A172 (cell line): ENCODE results near the gene CIB1. TPM values are rescaled to one million over a fixed set of nuclear protein-coding genes. Genes with fewer than 3 reads are reported as not detected.

Source experiments
- DNase-seq: peaks from one replicate; pipeline ENCODE4 v3.0.0-alpha.2; 2015; ENCODE audit warnings: low spot score
- total RNA-seq: library from RNA; depleted of rRNA; stranded (reverse); fragments of >200 nt; shearing (Covaris generic); gene quantifications from 2 replicates; pipeline ENCODE4 v1.2.3, GENCODE V29; 2014

The CIB1 gene
- total RNA-seq, 1 experiment from 2014 or later, result 35.1 TPM

DNA sequence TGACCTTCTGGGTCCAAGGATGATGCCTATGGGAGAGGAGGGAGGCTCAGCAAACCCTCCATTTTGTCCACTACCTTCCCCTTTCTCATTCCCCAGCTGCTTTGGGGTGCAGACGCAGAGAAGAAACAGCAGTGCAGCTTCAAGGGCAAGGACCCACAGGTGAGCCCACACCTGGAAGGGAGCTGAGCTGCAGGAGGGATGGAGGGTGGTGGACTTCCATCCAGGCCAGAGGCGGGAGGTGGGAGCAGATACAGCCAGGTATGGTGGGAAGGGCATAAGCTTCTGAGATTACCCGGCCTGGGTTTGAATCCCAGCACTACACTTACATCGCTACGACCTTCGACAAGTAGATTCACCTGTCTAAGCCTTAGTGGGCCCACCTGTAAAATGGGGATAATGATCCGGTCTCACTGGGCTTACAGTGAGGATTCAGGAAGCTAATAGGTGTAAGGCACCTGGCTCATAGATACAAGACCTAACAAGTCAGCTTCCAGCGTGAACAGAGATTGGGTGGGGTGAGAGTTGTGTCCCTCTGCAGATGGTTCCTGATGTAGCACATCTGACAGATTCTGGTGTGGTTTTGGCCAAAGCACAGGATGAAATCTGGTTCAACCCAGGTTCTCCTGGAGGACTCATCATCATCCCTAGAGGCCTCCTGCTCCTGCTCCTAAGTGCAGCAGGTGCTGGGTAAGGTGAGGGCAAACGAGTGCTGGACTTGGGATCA is 15.9 kb downstream of the CIB1 start:
- DNase-seq, result no peak

DNA sequence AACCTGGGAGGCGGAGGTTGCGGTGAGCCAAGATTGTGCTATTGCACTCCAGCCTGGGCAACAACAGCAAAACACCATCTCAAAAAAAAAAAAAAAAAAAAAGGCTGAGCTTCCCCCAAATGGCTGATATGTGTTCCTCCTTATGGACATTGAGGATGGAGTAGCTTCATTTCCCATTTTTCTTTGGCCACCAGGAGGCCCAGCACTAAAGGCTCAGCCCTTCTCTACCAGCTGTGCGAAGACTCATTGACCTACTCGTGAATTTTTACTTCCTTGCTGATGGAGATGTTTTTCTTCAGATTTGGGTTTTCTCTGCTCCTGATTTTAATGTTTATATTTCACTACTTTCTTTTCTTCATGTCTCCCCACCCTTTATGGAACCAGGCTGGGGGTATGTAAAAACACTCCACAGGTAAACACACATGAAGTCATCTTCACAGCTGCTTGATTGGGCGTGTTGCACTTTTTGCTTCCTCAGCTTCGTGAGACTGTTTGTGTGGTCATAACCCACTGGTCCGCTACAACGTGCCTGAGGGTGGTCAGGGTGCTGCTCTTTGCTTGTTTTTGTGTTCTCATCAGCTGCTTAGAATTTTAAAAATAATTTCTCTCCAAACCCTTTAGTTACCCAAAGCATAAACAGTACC is 19.1 kb downstream of the CIB1 start:
- no peak for DNase-seq

DNA sequence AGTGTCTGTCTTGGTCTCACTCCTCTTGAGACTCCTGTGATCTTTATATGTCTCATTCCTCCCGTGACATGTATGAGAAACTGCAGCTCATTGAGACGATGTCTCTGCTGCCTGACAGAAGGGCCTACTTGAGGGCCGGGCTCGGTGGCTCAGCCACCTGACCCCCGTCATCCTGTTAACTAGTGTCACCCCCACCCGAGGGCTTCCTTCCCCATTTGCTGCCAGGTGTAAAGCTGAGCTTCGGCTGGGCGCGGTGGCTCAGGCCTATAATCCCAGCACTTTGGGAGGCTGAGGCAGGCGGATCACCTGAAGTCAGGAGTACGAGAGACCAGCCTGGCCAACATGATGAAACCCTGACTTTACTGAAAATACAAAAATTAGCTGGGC is 19.9 kb downstream of the CIB1 start:
- no peak for DNase-seq

GRCh38 chr15:90213122-90213817 is 20.5 kb downstream of the CIB1 start:
- DNase-seq, result no peak

- DNase-seq, result no peak
Observed at GRCh38 chr15:90212221-90213098, 21.3 kb downstream of the CIB1 start.

- peak; percentile 93 for DNase-seq
Observed at GRCh38 chr15:90211440-90212143, 22.1 kb downstream of the CIB1 start.

- no peak for DNase-seq
Observed at GRCh38 chr15:90211009-90211408, 22.7 kb downstream of the CIB1 start.

- no peak for DNase-seq
Observed at GRCh38 chr15:90210593-90210992, 23.1 kb downstream of the CIB1 start.

GRCh38 chr15:90209591-90209990 is 24.1 kb downstream of the CIB1 start:
- DNase-seq, result peak; percentile 44

GRCh38 chr15:90208356-90208755 is 25.4 kb downstream of the CIB1 start:
- DNase-seq, result no peak

DNA sequence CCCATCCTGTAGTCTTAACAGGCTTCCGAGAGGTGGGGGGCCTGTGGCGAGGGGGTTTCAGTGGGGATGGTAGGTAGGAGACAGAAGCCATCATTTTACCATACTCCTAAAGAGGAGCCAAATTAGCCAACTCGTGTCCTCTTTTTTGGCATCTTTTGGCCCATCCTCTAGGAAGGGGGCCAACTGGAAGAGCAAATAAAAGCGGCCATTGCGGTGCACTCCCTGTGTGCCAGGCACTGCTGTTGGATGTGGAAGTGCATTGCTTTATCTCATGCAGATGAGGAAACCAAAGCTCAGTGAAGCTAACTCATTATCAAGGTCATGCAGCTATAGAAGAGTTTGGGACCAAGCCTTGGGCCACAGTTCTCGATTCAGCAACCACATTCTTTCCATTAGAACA is 26.5 kb downstream of the CIB1 start:
- DNase-seq, result no peak

DNA sequence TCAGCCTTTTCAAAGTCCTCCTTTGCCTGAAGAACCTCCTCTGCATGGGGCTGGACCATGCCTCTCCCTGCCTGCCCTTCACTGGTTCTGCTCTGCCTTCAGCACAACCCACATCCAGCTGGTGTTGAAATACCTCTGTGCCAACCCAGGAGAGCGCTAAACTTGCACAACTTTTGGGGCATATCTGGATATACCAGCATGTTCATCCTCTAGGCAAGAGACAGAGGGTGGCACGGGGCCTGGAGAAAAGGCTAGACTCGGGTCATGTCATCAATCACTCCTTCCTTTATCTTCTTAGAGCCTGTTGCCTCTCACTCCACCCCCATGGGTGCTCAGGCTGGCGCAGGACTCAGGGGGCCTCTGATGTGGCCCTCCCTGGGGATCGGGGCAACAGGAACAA is 27.9 kb downstream of the CIB1 start:
- DNase-seq, result no peak

DNA sequence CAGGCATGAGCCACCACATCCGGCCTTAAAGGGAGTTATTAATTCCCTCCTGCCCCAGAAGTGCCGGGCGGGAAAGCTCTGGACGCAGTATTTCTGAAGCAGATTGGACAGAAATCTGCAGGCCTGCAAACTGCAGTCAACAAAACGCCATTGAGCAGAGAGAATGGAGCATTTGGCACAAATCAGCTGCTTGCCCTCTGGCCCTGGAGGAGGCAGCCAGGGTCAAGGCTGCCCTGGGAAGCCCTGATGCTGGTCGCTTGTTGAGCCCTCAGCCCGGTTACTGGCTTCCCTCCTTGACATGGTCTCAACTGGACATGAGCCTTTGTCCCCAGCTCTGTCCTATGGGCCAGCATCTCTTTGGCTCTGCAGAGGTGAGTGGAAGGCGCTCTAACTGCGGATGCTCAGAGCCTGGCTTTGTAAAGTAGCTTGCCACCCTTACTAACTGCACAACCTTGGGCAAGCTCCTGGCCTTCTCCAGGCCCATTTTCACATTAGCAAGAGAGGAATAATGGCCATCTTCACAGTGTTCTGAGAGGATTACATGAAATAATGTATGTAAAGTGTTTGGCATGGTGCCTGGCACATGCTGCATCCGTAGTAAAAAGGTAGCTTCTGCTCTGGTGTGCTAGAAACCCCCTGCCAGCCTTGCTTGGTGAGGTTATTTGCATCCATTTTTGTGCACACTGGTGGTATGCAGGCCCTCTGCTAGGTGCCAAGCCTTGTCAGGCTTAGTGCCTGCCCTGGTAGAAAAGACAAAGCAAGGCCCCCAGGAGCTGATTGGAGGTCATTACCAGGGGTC is 28.5 kb downstream of the CIB1 start:
- DNase-seq, result no peak

DNA sequence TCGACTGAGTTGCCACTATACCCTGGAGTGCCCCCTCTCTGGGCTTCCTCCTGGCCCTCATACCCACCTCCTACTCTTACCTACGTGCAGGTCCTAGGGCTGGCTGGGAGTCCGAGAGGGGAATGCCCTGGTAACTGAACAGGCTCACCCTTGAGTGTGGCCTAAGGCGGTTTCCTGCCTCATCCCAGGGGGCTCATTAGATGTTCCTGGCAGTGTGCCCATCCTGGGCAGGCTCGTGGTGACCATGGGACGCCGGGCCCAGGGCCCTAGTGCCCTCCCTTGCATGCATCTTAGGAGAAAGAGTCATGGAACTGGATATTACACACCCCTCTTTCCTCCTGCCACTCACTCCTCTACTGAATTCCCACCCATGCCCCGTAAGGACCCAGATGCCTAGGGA is 29.8 kb downstream of the CIB1 start:
- peak; percentile 32 for DNase-seq

- DNase-seq, result no peak
Observed at GRCh38 chr15:90203473-90203872, 30.3 kb downstream of the CIB1 start.

GRCh38 chr15:90202929-90203328 is 30.8 kb downstream of the CIB1 start:
- DNase-seq, result no peak

- DNase-seq, result no peak
Observed at GRCh38 chr15:90201944-90202375, 31.8 kb downstream of the CIB1 start.

DNA sequence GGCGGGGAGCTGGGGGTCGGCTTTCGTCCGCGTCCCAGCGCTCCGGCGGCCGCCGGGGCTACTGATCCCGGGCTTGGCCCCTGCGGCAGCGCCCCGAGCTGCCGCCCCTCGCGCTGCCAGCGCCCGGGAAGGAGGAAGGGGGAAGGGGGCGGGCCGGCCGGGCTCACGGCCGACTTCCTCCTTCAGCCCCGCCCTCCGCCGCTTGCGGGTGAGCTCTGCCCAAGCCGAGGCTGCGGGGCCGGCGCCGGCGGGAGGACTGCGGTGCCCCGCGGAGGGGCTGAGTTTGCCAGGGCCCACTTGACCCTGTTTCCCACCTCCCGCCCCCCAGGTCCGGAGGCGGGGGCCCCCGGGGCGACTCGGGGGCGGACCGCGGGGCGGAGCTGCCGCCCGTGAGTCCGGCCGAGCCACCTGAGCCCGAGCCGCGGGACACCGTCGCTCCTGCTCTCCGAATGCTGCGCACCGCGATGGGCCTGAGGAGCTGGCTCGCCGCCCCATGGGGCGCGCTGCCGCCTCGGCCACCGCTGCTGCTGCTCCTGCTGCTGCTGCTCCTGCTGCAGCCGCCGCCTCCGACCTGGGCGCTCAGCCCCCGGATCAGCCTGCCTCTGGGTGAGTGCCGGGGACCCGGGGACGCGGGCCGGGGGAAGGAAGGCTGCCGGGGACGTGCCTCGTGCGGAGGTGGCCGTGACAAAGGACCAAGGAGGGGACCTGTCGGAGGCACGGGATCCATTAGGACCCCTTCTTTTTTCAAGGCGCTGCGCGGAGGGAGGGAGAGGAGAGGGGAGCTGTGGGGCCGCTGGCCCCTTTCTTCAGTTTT is 32.4 kb downstream of the CIB1 start, which contains the start of gene SEMA4B:
Gene SEMA4B, plus strand, starts transcription at position 201 of the 814 bp plus-strand sequence. Its CDS starts 249 bp downstream, at position 450.
- DNase-seq, result no peak

GRCh38 chr15:90200534-90201129 is 33.1 kb downstream of the CIB1 start:
- no peak for DNase-seq
